PC-9 (cell line): ENCODE results near the gene RXFP1. TPM values are rescaled to one million over a fixed set of nuclear protein-coding genes. Genes with fewer than 3 reads are reported as not detected.

Experiments
- BruUV-seq: library from RNA; stranded (reverse); fragments of 400-500 nt; replicated peaks from 2 replicates; lab custom pipeline; 2021; lab: Mats Ljungman, UMichigan
- CTCF ChIA-PET: fragments of 300-600 bp; sonication (Branson Sonifier 250); formaldehyde crosslinking; loops from one replicate; lab custom pipeline; 2022; ENCODE audit warnings: antibody characterized with exemption; lab: Charles Lee
- POLR2A ChIA-PET: fragments of 300-600 bp; sonication (Branson Sonifier 250); formaldehyde crosslinking; loops from one replicate; lab custom pipeline; 2022; ENCODE audit warnings: antibody characterized with exemption; ENCODE audit not compliant: unreplicated experiment; lab: Charles Lee
- DNase-seq, 2 experiments: peaks; one replicate each; pipeline versions ENCODE4 v3.0.0 to v3.0.0-alpha.2; 2015 to 2022; ENCODE audit warnings: mixed read lengths in 1 of 2
- H2AFZ ChIP-seq: fragments of 200-600 bp; sonication (generic); 2 replicates; pipeline ENCODE4 v1.8.1; 2017; ENCODE audit warnings: antibody characterized with exemption
- H3F3A ChIP-seq: fragments of 200-600 bp; sonication (generic); 2 replicates; pipeline ENCODE4 v1.8.1; 2017; ENCODE audit warnings: antibody characterized with exemption, mild to moderate bottlenecking, low read depth; ENCODE audit not compliant: insufficient read depth
- H3K27ac ChIP-seq: fragments of 200-600 bp; sonication (generic); 2 replicates; pipeline ENCODE4 v1.6.1; 2016; ENCODE audit warnings: mixed run types
- H3K27me3 ChIP-seq: fragments of 200-600 bp; sonication (generic); 2 replicates; pipeline ENCODE4 v1.6.1; 2016; ENCODE audit warnings: low read depth, mixed run types; ENCODE audit not compliant: insufficient read depth
- H3K36me3 ChIP-seq: fragments of 200-600 bp; sonication (generic); 2 replicates; pipeline ENCODE4 v1.6.1; 2016; ENCODE audit warnings: low read depth, mixed run types
- H3K4me1 ChIP-seq: fragments of 200-600 bp; sonication (generic); replicated peaks from 2 replicates; pipeline ENCODE4 v1.6.1; 2016; ENCODE audit warnings: mixed run types; ENCODE audit not compliant: insufficient read depth
- H3K4me2 ChIP-seq: fragments of 200-600 bp; sonication (generic); 2 replicates; pipeline ENCODE4 v1.6.1; 2017; ENCODE audit warnings: mixed run types
- H3K4me3 ChIP-seq: fragments of 200-600 bp; sonication (generic); 2 replicates; pipeline ENCODE4 v1.6.1; 2016; ENCODE audit warnings: mixed run types
- H3K79me2 ChIP-seq: fragments of 200-600 bp; sonication (generic); 2 replicates; pipeline ENCODE4 v1.6.1; 2017; ENCODE audit warnings: low read depth, mixed run types
- H3K9me2 ChIP-seq: fragments of 200-600 bp; sonication (generic); 2 replicates; pipeline ENCODE4 v1.8.1; 2017; ENCODE audit warnings: mild to moderate bottlenecking; ENCODE audit not compliant: insufficient read depth
- H3K9me3 ChIP-seq: fragments of 200-600 bp; sonication (generic); 2 replicates; pipeline ENCODE4 v1.8.1; 2016; ENCODE audit warnings: low read depth; ENCODE audit not compliant: insufficient read depth
- H4K20me1 ChIP-seq: fragments of 200-600 bp; sonication (generic); 2 replicates; pipeline ENCODE4 v1.8.1; 2017; ENCODE audit not compliant: insufficient read depth
- EZH2 ChIP-seq: fragments of 200-600 bp; sonication (generic); IDR thresholded peaks from 2 replicates; pipeline ENCODE4 v1.8.0; 2017; ENCODE audit warnings: antibody characterized with exemption, low read depth
- intact Hi-C: fragments of 100-400 bp; cut with micrococcal nuclease; formaldehyde crosslinking; loops from one replicate; pipeline ENCODE4 v1.10.0; 2022; ENCODE audit not compliant: unreplicated experiment
- total RNA-seq: library from RNA; stranded (reverse); gene quantifications from 2 replicates; pipeline ENCODE4 v1.2.3, GENCODE V29; 2021
- TF ChIP-seq, protein P1 (sequence below): fragments of 200-600 bp; sonication (generic); conservative IDR thresholded peaks from 2 replicates; pipeline ENCODE4 v1.6.1; 2017; ENCODE audit warnings: mixed run types, antibody characterized with exemption, mild to moderate bottlenecking, moderate library complexity

The RXFP1 gene
- total RNA-seq, 1 experiment from 2014 or later, result not detected

DNA sequence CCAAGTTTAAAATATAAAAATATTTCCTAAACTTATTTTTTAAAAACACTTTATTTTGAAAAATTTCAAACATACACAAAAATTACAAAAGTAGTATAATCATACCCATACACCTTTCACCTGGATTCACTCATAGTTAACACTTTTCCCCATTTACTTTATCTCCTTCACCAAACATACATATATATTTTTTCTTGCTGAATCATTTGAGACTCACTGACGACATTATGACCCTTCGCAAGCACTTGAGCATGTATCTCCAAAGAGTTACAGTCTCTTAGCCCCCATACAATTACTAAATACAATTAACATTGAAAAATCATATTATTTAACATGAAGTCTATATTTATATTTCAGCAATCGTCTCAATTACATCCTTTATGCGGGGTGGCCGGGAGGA is 19.8 kb downstream of the RXFP1 start:
- Histone ChIP-seq H3K9me3 (no peaks in the 10 kb centered on the region), H3K27ac (no peak overlapping the region), H4K20me1 (no peaks in the 10 kb centered on the region), H3K36me3 (no peaks in the 10 kb centered on the region), H3K4me3 (no peak overlapping the region), H3K4me1 (no peaks in the 10 kb centered on the region), H3K79me2 (no peaks in the 10 kb centered on the region), H3F3A (no peaks in the 10 kb centered on the region), H3K27me3 (no peaks in the 10 kb centered on the region), H3K9me2 (no peaks in the 10 kb centered on the region), H3K4me2 (no peak overlapping the region), H2AFZ (no peak overlapping the region)
- intact Hi-C loops, result no loop called here
- no peak for DNase-seq
- ChIA-PET CTCF (no interaction called here), POLR2A (no interaction called here)
- BruUV-seq, result no TSS peak
- no peak for TF ChIP-seq EZH2
- TF ChIP-seq, protein P1, sequence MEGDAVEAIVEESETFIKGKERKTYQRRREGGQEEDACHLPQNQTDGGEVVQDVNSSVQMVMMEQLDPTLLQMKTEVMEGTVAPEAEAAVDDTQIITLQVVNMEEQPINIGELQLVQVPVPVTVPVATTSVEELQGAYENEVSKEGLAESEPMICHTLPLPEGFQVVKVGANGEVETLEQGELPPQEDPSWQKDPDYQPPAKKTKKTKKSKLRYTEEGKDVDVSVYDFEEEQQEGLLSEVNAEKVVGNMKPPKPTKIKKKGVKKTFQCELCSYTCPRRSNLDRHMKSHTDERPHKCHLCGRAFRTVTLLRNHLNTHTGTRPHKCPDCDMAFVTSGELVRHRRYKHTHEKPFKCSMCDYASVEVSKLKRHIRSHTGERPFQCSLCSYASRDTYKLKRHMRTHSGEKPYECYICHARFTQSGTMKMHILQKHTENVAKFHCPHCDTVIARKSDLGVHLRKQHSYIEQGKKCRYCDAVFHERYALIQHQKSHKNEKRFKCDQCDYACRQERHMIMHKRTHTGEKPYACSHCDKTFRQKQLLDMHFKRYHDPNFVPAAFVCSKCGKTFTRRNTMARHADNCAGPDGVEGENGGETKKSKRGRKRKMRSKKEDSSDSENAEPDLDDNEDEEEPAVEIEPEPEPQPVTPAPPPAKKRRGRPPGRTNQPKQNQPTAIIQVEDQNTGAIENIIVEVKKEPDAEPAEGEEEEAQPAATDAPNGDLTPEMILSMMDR, result no peak

DNA sequence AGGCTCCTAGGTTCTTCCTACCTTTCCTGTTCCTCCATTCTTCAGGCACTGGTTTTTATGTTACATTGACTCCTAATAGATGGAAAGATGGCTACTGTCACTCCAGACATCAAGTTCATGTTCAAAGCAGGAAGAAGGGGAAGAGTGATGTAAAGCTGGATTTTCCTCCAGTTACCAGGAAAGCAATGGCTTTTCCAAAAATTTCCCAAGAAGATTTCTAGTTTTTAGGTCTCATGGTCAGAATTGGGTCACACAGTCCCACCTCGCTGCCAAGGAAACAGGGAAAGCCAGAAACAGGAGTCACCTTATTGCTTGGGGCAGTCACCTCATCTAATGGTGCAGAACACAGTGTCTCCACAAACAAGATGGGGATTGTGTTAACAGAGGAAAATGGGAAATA is 21.5 kb downstream of the RXFP1 start:
- Histone ChIP-seq H3K4me3 (no peak overlapping the region), H3F3A (no peaks in the 10 kb centered on the region), H3K9me3 (no peaks in the 10 kb centered on the region), H3K27me3 (no peaks in the 10 kb centered on the region), H2AFZ (no peak overlapping the region), H3K4me2 (no peak overlapping the region), H3K36me3 (no peaks in the 10 kb centered on the region), H3K4me1 (no peaks in the 10 kb centered on the region), H3K9me2 (no peaks in the 10 kb centered on the region), H4K20me1 (no peaks in the 10 kb centered on the region), H3K27ac (no peak overlapping the region), H3K79me2 (no peaks in the 10 kb centered on the region)
- no peak for DNase-seq
- ChIA-PET POLR2A (no interaction called here), CTCF (no interaction called here)
- TF ChIP-seq, protein P1, result no peak
- TF ChIP-seq EZH2, result no peak
- BruUV-seq, result no TSS peak
- intact Hi-C loops, result no loop called here

DNA sequence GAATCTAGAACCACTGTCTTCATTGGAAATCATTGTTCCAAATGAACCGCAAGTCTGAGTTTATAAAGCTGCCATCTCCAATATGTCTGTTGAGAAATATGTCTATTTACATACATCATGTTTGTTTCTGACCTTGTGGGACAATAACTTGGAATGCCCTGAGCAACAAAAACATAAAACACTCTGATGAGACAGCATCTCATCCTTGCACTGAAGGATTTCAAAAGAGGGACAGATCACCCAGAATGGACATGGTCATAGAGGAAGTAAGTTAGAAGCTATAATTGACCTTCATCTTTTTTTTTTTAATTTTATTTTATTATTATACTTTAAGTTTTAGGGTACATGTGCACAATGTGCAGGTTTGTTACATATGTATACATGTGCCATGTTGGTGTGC is 22.5 kb downstream of the RXFP1 start:
- intact Hi-C loops, result no loop called here
- ChIA-PET CTCF (no interaction called here), POLR2A (no interaction called here)
- Histone ChIP-seq H3K27ac (no peak overlapping the region), H3K36me3 (no peaks in the 10 kb centered on the region), H3F3A (no peaks in the 10 kb centered on the region), H3K79me2 (no peaks in the 10 kb centered on the region), H3K4me1 (no peaks in the 10 kb centered on the region), H2AFZ (no peak overlapping the region), H4K20me1 (no peaks in the 10 kb centered on the region), H3K4me3 (no peak overlapping the region), H3K9me2 (no peaks in the 10 kb centered on the region), H3K9me3 (no peaks in the 10 kb centered on the region), H3K4me2 (no peak overlapping the region), H3K27me3 (no peaks in the 10 kb centered on the region)
- DNase-seq, result no peak
- no TSS peak for BruUV-seq
- TF ChIP-seq EZH2, result no peak
- TF ChIP-seq, protein P1, result no peak
